ENCODE measurements around the gene SPATA7. TPM values are rescaled to one million over a fixed set of nuclear protein-coding genes. Genes with fewer than 3 reads are reported as not detected.

Gene SPATA7
- total RNA-seq, 4 donors from 2014 or later: 2.8 to 15.7 (median 10.8) TPM

DNA sequence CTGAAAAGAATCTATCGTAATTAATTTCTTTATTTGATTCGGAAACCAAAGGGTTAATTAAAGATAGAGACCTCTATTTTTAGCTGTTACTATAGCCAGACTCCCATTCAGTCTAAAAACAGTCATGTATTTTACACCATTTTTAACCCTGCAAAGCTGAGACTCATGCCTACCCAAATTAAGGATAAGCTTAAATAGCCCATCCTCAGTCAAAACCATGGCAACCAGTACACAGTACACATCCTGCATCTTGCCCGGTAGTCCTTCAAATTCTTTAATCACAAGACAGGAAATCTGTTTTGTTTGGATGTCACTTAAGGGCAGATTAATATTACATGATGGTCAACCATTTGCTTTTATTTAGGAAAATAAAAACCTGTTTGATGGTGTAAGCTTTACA, 36.9 kb upstream of the SPATA7 start:
- Histone ChIP-seq H3K4me1 (no peaks in the 10 kb centered on the region), H3K27me3 (no peaks in the 10 kb centered on the region), H3K36me3 (no peaks in the 10 kb centered on the region), H3K27ac (no peak overlapping the region), H3K4me3 (no peak overlapping the region), H3K9me3 (no peaks in the 10 kb centered on the region)
- 57 to 58% methylated on average over 3 of the region's 3 CpGs for WGBS, 2 donors (ENCODE audit: low coverage in 1 of 2)
- in situ Hi-C loops (cut with MboI; ENCODE audit: low pct_ligation_motif_present in 1 of 4, low pct_unique_long_range_greater_than_20kb in 1 of 4, low sequenced_read_pairs in 3 of 4): no loop called here
- TF ChIP-seq POLR2AphosphoS5 (IDR thresholded peaks at IDR 0.05) (no peak), POLR2A (IDR thresholded peaks at IDR 0.05) (no peak), EP300 (IDR thresholded peaks at IDR 0.05; ENCODE audit: low read depth) (no peak)
- TF ChIP-seq, protein P1, sequence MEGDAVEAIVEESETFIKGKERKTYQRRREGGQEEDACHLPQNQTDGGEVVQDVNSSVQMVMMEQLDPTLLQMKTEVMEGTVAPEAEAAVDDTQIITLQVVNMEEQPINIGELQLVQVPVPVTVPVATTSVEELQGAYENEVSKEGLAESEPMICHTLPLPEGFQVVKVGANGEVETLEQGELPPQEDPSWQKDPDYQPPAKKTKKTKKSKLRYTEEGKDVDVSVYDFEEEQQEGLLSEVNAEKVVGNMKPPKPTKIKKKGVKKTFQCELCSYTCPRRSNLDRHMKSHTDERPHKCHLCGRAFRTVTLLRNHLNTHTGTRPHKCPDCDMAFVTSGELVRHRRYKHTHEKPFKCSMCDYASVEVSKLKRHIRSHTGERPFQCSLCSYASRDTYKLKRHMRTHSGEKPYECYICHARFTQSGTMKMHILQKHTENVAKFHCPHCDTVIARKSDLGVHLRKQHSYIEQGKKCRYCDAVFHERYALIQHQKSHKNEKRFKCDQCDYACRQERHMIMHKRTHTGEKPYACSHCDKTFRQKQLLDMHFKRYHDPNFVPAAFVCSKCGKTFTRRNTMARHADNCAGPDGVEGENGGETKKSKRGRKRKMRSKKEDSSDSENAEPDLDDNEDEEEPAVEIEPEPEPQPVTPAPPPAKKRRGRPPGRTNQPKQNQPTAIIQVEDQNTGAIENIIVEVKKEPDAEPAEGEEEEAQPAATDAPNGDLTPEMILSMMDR (IDR thresholded peaks at IDR 0.05): no peak
- intact Hi-C loops (cut with DNase I; ENCODE audit: low total_unique reads): no loop called here
- no peak for DNase-seq

DNA sequence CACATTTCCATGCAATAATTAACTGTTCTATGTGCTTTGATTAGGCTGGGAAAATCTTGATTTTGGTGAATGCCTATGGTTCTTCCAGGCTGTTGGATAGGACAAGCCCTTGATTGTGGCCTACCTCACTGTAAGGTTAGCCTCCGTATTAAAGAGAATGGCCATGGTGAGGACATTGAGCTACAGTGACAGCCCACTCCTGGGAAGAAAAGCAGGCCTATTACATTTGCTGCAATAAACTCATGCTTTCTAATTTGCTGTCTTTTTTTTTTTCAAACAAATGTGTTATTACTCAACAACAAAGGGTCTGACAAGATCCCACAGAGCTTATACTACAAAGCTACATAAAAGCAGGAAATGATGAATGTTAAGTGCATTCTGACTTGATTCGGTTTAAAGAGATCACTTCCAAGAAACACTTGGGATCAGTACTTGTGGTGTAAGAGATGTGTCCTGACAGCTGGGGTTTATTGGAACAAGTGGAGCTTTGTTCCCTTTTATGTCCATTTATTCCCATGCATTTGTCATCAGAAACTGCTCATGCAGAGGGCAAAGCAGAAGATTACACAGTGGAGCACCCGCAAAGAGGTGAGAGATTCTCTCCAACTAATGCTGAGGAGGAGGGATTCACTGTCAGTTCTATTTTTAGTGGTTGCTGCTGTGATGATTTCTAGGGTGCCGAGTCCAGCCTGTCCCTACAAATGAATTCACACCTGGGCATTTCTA, 33.3 kb upstream of the SPATA7 start:
- Histone ChIP-seq H3K9me3 (no peaks in the 10 kb centered on the region), H3K4me1 (no peaks in the 10 kb centered on the region), H3K27me3 (no peaks in the 10 kb centered on the region), H3K36me3 (no peaks in the 10 kb centered on the region), H3K27ac (no peak overlapping the region), H3K4me3 (no peak overlapping the region)
- TF ChIP-seq, protein P1 (IDR thresholded peaks at IDR 0.05): no peak
- TF ChIP-seq EP300 (IDR thresholded peaks at IDR 0.05; ENCODE audit: low read depth) (no peak), POLR2AphosphoS5 (IDR thresholded peaks at IDR 0.05) (no peak), POLR2A (IDR thresholded peaks at IDR 0.05) (no peak)
- DNase-seq: no peak
- intact Hi-C loops (cut with DNase I; ENCODE audit: low total_unique reads) (no loop called here), in situ Hi-C loops (cut with MboI; ENCODE audit: low pct_ligation_motif_present in 1 of 4, low pct_unique_long_range_greater_than_20kb in 1 of 4, low sequenced_read_pairs in 3 of 4) (no loop called here)
- WGBS, 2 donors (ENCODE audit: low coverage in 1 of 2): 50 to 78% methylated on average over 2 to 4 of the region's 4 CpGs

DNA sequence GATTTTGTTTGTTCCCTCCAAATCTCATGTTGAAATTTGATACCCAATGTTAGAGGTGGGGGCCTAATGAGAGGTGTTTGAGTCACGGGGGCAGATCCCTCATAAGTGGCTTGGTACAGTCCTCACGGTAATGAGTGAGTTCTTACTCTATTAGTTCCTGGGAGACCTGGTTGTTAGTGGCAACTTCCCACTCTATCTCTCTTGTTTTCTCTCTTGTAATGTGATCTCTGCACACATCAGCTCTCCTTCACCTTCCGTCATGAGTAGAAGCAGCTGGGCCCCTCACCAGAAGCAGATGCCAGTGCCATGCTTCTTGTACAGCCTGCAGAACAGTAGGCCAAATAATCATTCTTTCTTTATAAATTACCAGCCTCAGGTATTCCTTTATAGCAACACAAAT, 32.8 kb upstream of the SPATA7 start:
- Histone ChIP-seq H3K27ac (no peak overlapping the region), H3K9me3 (no peaks in the 10 kb centered on the region), H3K4me1 (no peaks in the 10 kb centered on the region), H3K4me3 (no peak overlapping the region), H3K36me3 (no peaks in the 10 kb centered on the region), H3K27me3 (no peaks in the 10 kb centered on the region)
- in situ Hi-C loops (cut with MboI; ENCODE audit: low pct_ligation_motif_present in 1 of 4, low pct_unique_long_range_greater_than_20kb in 1 of 4, low sequenced_read_pairs in 3 of 4): no loop called here
- 68 to 69% methylated on average over 3 of the region's 3 CpGs for WGBS, 2 donors (ENCODE audit: low coverage in 1 of 2)
- TF ChIP-seq POLR2A (IDR thresholded peaks at IDR 0.05): no peak
- no peak for TF ChIP-seq EP300 (IDR thresholded peaks at IDR 0.05; ENCODE audit: low read depth)
- TF ChIP-seq, protein P1 (IDR thresholded peaks at IDR 0.05): no peak
- TF ChIP-seq POLR2AphosphoS5 (IDR thresholded peaks at IDR 0.05): no peak
- intact Hi-C loops (cut with DNase I; ENCODE audit: low total_unique reads): no loop called here
- no peak for DNase-seq

DNA sequence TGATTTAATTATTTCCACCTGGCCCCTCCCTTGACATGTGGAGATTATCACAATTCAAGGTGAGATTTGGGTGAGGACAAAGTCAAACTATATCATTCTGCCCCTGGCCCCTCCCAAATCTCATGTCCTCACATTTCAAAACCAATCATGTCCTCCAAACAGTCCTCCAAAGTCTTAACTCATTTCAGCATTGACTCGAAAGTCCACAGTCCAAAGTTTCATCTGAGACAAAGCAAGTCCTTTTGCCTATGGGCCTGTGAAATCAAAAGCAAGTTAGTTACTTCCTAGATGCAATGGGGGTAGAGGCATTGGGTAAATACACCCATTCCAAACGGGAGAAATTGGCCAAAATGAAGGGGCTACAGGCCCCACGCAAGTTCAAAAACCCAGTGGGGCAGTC, 31.1 kb upstream of the SPATA7 start:
- Histone ChIP-seq H3K4me3 (no peak overlapping the region), H3K27me3 (no peaks in the 10 kb centered on the region), H3K36me3 (no peaks in the 10 kb centered on the region), H3K4me1 (no peaks in the 10 kb centered on the region), H3K27ac (no peak overlapping the region), H3K9me3 (no peaks in the 10 kb centered on the region)
- intact Hi-C loops (cut with DNase I; ENCODE audit: low total_unique reads): no loop called here
- TF ChIP-seq POLR2A (IDR thresholded peaks at IDR 0.05) (no peak), EP300 (IDR thresholded peaks at IDR 0.05; ENCODE audit: low read depth) (no peak), POLR2AphosphoS5 (IDR thresholded peaks at IDR 0.05) (no peak)
- TF ChIP-seq, protein P1 (IDR thresholded peaks at IDR 0.05): no peak
- 48 to 76% methylated on average over 3 of the region's 3 CpGs for WGBS, 2 donors (ENCODE audit: low coverage in 1 of 2)
- in situ Hi-C loops (cut with MboI; ENCODE audit: low pct_ligation_motif_present in 1 of 4, low pct_unique_long_range_greater_than_20kb in 1 of 4, low sequenced_read_pairs in 3 of 4): no loop called here
- no peak for DNase-seq

All from transverse colon (tissue), 4 donors.